ENCODE results near the gene CADPS2.
A peak's percentile ranks its signal among the peaks of the same experiment; 100 is the strongest.
"Not testable (repeated sequence)": the region's sequence is repeated elsewhere in the genome, so short reads cannot be mapped to it uniquely, and the experiment has no call there.

Gene CADPS2

GRCh38 chr7:122834571-122834942 is 51.7 kb downstream of the CADPS2 start:
- not testable (repeated sequence) for H3K36me3 ChIP-seq (ENCODE audit: control insufficient read depth, insufficient read depth, low read length); H3K27ac ChIP-seq (ENCODE audit: insufficient read depth, low read depth, low read length, poor library complexity, severe bottlenecking); H3K4me1 ChIP-seq (ENCODE audit: control insufficient read depth, insufficient read depth, low read length); H3K9me3 ChIP-seq (ENCODE audit: control insufficient read depth, low read length); H3K27me3 ChIP-seq (ENCODE audit: control insufficient read depth, insufficient read depth, low read length, poor library complexity, severe bottlenecking)
- 23 to 31% methylated on average over 9 of the region's 9 CpGs for WGBS, 2 experiments
- H3K4me3 ChIP-seq (ENCODE audit: insufficient read depth, low read depth, low read length): peak overlapping the region; percentile 2

GRCh38 chr7:122833888-122834570 is 52.2 kb downstream of the CADPS2 start:
- no peak overlapping the region for H3K27ac ChIP-seq (ENCODE audit: insufficient read depth, low read depth, low read length, poor library complexity, severe bottlenecking)
- WGBS, 2 experiments: 75 to 77% methylated on average over 10 of the region's 10 CpGs
- H3K4me3 ChIP-seq (ENCODE audit: insufficient read depth, low read depth, low read length): peak overlapping the region; percentile 2
- no peaks in the 10 kb centered on the region for H3K27me3 ChIP-seq (ENCODE audit: control insufficient read depth, insufficient read depth, low read length, poor library complexity, severe bottlenecking)
- no peaks in the 10 kb centered on the region for H3K9me3 ChIP-seq (ENCODE audit: control insufficient read depth, low read length)
- no peaks in the 10 kb centered on the region for H3K4me1 ChIP-seq (ENCODE audit: control insufficient read depth, insufficient read depth, low read length)
- no peaks in the 10 kb centered on the region for H3K36me3 ChIP-seq (ENCODE audit: control insufficient read depth, insufficient read depth, low read length)

- WGBS, 2 experiments: 83 to 100% methylated on average over 1 of the region's 1 CpG
- no peak overlapping the region for H3K27ac ChIP-seq (ENCODE audit: insufficient read depth, low read depth, low read length, poor library complexity, severe bottlenecking)
- H3K36me3 ChIP-seq (ENCODE audit: control insufficient read depth, insufficient read depth, low read length): no peaks in the 10 kb centered on the region
- no peaks in the 10 kb centered on the region for H3K4me1 ChIP-seq (ENCODE audit: control insufficient read depth, insufficient read depth, low read length)
- H3K9me3 ChIP-seq (ENCODE audit: control insufficient read depth, low read length): no peaks in the 10 kb centered on the region
- H3K4me3 ChIP-seq (ENCODE audit: insufficient read depth, low read depth, low read length): no peak overlapping the region
- no peaks in the 10 kb centered on the region for H3K27me3 ChIP-seq (ENCODE audit: control insufficient read depth, insufficient read depth, low read length, poor library complexity, severe bottlenecking)
Measured at GRCh38 chr7:122831436-122831835, 54.8 kb downstream of the CADPS2 start.

GRCh38 chr7:122829962-122830361 is 56.3 kb downstream of the CADPS2 start:
- Histone ChIP-seq H3K27ac (ENCODE audit: insufficient read depth, low read depth, low read length, poor library complexity, severe bottlenecking) (no peak overlapping the region), H3K4me3 (ENCODE audit: insufficient read depth, low read depth, low read length) (no peak overlapping the region), H3K36me3 (ENCODE audit: control insufficient read depth, insufficient read depth, low read length) (no peaks in the 10 kb centered on the region), H3K9me3 (ENCODE audit: control insufficient read depth, low read length) (no peaks in the 10 kb centered on the region), H3K27me3 (ENCODE audit: control insufficient read depth, insufficient read depth, low read length, poor library complexity, severe bottlenecking) (no peaks in the 10 kb centered on the region), H3K4me1 (ENCODE audit: control insufficient read depth, insufficient read depth, low read length) (no peaks in the 10 kb centered on the region)
- 83 to 87% methylated on average over 2 of the region's 2 CpGs for WGBS, 2 experiments

- Histone ChIP-seq H3K4me3 (ENCODE audit: insufficient read depth, low read depth, low read length) (no peak overlapping the region), H3K27ac (ENCODE audit: insufficient read depth, low read depth, low read length, poor library complexity, severe bottlenecking) (no peak overlapping the region), H3K4me1 (ENCODE audit: control insufficient read depth, insufficient read depth, low read length) (no peaks in the 10 kb centered on the region), H3K9me3 (ENCODE audit: control insufficient read depth, low read length) (no peaks in the 10 kb centered on the region), H3K27me3 (ENCODE audit: control insufficient read depth, insufficient read depth, low read length, poor library complexity, severe bottlenecking) (no peaks in the 10 kb centered on the region), H3K36me3 (ENCODE audit: control insufficient read depth, insufficient read depth, low read length) (no peaks in the 10 kb centered on the region)
Measured at GRCh38 chr7:122827763-122828162, 58.5 kb downstream of the CADPS2 start.

GRCh38 chr7:122813845-122814244 is 72.4 kb downstream of the CADPS2 start:
- H3K36me3 ChIP-seq (ENCODE audit: control insufficient read depth, insufficient read depth, low read length): no peaks in the 10 kb centered on the region
- no peak overlapping the region for H3K27ac ChIP-seq (ENCODE audit: insufficient read depth, low read depth, low read length, poor library complexity, severe bottlenecking)
- no peak overlapping the region for H3K4me3 ChIP-seq (ENCODE audit: insufficient read depth, low read depth, low read length)
- H3K9me3 ChIP-seq (ENCODE audit: control insufficient read depth, low read length): no peaks in the 10 kb centered on the region
- H3K4me1 ChIP-seq (ENCODE audit: control insufficient read depth, insufficient read depth, low read length): no peaks in the 10 kb centered on the region
- 94 to 100% methylated on average over 2 of the region's 3 CpGs for WGBS, 2 experiments
- H3K27me3 ChIP-seq (ENCODE audit: control insufficient read depth, insufficient read depth, low read length, poor library complexity, severe bottlenecking): no peaks in the 10 kb centered on the region

- 92 to 96% methylated on average over 1 of the region's 1 CpG for WGBS, 2 experiments
- no peaks in the 10 kb centered on the region for H3K9me3 ChIP-seq (ENCODE audit: control insufficient read depth, low read length)
Measured at GRCh38 chr7:122803851-122804250, 82.4 kb downstream of the CADPS2 start.

GRCh38 chr7:122803323-122803722 is 82.9 kb downstream of the CADPS2 start:
- no peak overlapping the region for H3K27ac ChIP-seq (ENCODE audit: insufficient read depth, low read depth, low read length, poor library complexity, severe bottlenecking)
- H3K36me3 ChIP-seq (ENCODE audit: control insufficient read depth, insufficient read depth, low read length): no peaks in the 10 kb centered on the region
- no peaks in the 10 kb centered on the region for H3K4me1 ChIP-seq (ENCODE audit: control insufficient read depth, insufficient read depth, low read length)
- H3K27me3 ChIP-seq (ENCODE audit: control insufficient read depth, insufficient read depth, low read length, poor library complexity, severe bottlenecking): no peaks in the 10 kb centered on the region
- 36 to 68% methylated on average over 1 to 2 of the region's 2 CpGs for WGBS, 2 experiments
- H3K9me3 ChIP-seq (ENCODE audit: control insufficient read depth, low read length): no peaks in the 10 kb centered on the region
- H3K4me3 ChIP-seq (ENCODE audit: insufficient read depth, low read depth, low read length): no peak overlapping the region

More at GRCh38 chr7:122803851-122804250, 82.4 kb downstream of the CADPS2 start:
- Histone ChIP-seq H3K36me3 (ENCODE audit: control insufficient read depth, insufficient read depth, low read length) (no peaks in the 10 kb centered on the region), H3K27me3 (ENCODE audit: control insufficient read depth, insufficient read depth, low read length, poor library complexity, severe bottlenecking) (no peaks in the 10 kb centered on the region), H3K4me1 (ENCODE audit: control insufficient read depth, insufficient read depth, low read length) (no peaks in the 10 kb centered on the region), H3K4me3 (ENCODE audit: insufficient read depth, low read depth, low read length) (no peak overlapping the region), H3K27ac (ENCODE audit: insufficient read depth, low read depth, low read length, poor library complexity, severe bottlenecking) (no peak overlapping the region)

- Histone ChIP-seq H3K36me3 (ENCODE audit: control insufficient read depth, insufficient read depth, low read length) (no peaks in the 10 kb centered on the region), H3K27ac (ENCODE audit: insufficient read depth, low read depth, low read length, poor library complexity, severe bottlenecking) (no peak overlapping the region), H3K4me1 (ENCODE audit: control insufficient read depth, insufficient read depth, low read length) (no peaks in the 10 kb centered on the region), H3K4me3 (ENCODE audit: insufficient read depth, low read depth, low read length) (no peak overlapping the region), H3K9me3 (ENCODE audit: control insufficient read depth, low read length) (no peaks in the 10 kb centered on the region), H3K27me3 (ENCODE audit: control insufficient read depth, insufficient read depth, low read length, poor library complexity, severe bottlenecking) (no peaks in the 10 kb centered on the region)
- 68 to 81% methylated on average over 6 of the region's 6 CpGs for WGBS, 2 experiments
Measured at GRCh38 chr7:122802301-122802751, 83.9 kb downstream of the CADPS2 start.

GRCh38 chr7:122791959-122792545 is 94.2 kb downstream of the CADPS2 start:
- no peak overlapping the region for H3K27ac ChIP-seq (ENCODE audit: insufficient read depth, low read depth, low read length, poor library complexity, severe bottlenecking)
- H3K9me3 ChIP-seq (ENCODE audit: control insufficient read depth, low read length): no peaks in the 10 kb centered on the region
- 67 to 73% methylated on average over 2 to 3 of the region's 3 CpGs for WGBS, 2 experiments
- H3K27me3 ChIP-seq (ENCODE audit: control insufficient read depth, insufficient read depth, low read length, poor library complexity, severe bottlenecking): no peaks in the 10 kb centered on the region
- no peaks in the 10 kb centered on the region for H3K36me3 ChIP-seq (ENCODE audit: control insufficient read depth, insufficient read depth, low read length)
- no peaks in the 10 kb centered on the region for H3K4me1 ChIP-seq (ENCODE audit: control insufficient read depth, insufficient read depth, low read length)
- H3K4me3 ChIP-seq (ENCODE audit: insufficient read depth, low read depth, low read length): no peak overlapping the region

Measured in ectodermal cell (in vitro differentiated cells).